Esophagus squamous epithelium (tissue), 4 donors: ENCODE results near the gene NTN5.

Experiments used
- CTCF ChIP-seq, 6 experiments: fragments of 450-650 bp in 4 of 6; fragments of 200-600 bp in 2 of 6; sonication (generic) in 2 of 6; IDR thresholded peaks; one replicate each; pipeline ENCODE4 v1.5.1; 2016 to 2019; ENCODE audit warnings: antibody characterized with exemption in 6 of 6, mild to moderate bottlenecking in 4 of 6, moderate library complexity in 4 of 6
- POLR2A ChIP-seq, 4 donors: fragments of 450-650 bp; IDR thresholded peaks; one replicate each; pipeline ENCODE4 v1.6.1; 2017; ENCODE audit warnings: antibody characterized with exemption in 4 of 4, mild to moderate bottlenecking in 4 of 4, moderate library complexity in 3 of 4

GRCh38 chr19:48627201-48627864 is 45.5 kb downstream of the NTN5 start:
- TF ChIP-seq CTCF (IDR thresholded peaks at IDR 0.05) (no peak), POLR2A (IDR thresholded peaks at IDR 0.05) (no peak)
